Uterus (tissue), 4 donors: ENCODE data around the gene CHST4. TPM values are rescaled to one million over a fixed set of nuclear protein-coding genes. Genes with fewer than 3 reads are reported as not detected.
"Not testable (repeated sequence)": the region's sequence is repeated elsewhere in the genome, so short reads cannot be mapped to it uniquely, and the experiment has no call there.

Source experiments
- DNase-seq, 2 donors: peaks; one replicate each; pipeline ENCODE4 v3.0.0-alpha.2; 2019 to 2020
- H3K27ac ChIP-seq, 2 donors: fragments of 200-600 bp; sonication (generic); 1 replicate in 1 of 2; 2 replicates in 1 of 2; pipeline ENCODE4 v1.5.1; 2016 to 2018
- H3K27me3 ChIP-seq, 2 donors: fragments of 200-600 bp; sonication (generic); one replicate each; pipeline ENCODE4 v1.5.1; 2018 to 2019; ENCODE audit warnings: control low read depth in 1 of 2
- H3K36me3 ChIP-seq, 2 donors: fragments of 200-600 bp; sonication (generic); one replicate each; pipeline ENCODE4 v1.5.1; 2019; ENCODE audit warnings: control low read depth in 1 of 2
- H3K4me1 ChIP-seq, 2 donors: fragments of 200-600 bp; sonication (generic); one replicate each; pipeline ENCODE4 v1.5.1; 2018 to 2019; ENCODE audit warnings: control low read depth in 1 of 2
- H3K4me3 ChIP-seq, 2 donors: fragments of 200-600 bp; sonication (generic); 1 replicate in 1 of 2; 2 replicates in 1 of 2; pipeline ENCODE4 v1.5.1; 2018 to 2019; ENCODE audit warnings: mild to moderate bottlenecking in 1 of 2
- H3K9me3 ChIP-seq, 2 donors: fragments of 200-600 bp; sonication (generic); one replicate each; pipeline ENCODE4 v1.5.1; 2019; ENCODE audit warnings: control low read depth in 1 of 2
- CTCF ChIP-seq, 4 experiments: fragments of 200-600 bp in 2 of 4; fragments of 450-650 bp in 2 of 4; sonication (generic) in 2 of 4; IDR thresholded peaks; one replicate each; pipeline ENCODE4 v1.5.1; 2016 to 2019; ENCODE audit warnings: antibody characterized with exemption in 4 of 4, mild to moderate bottlenecking in 2 of 4, moderate library complexity in 1 of 4
- POLR2A ChIP-seq, 2 donors: fragments of 450-650 bp; IDR thresholded peaks; one replicate each; pipeline ENCODE4 v1.6.1; 2016; ENCODE audit warnings: antibody characterized with exemption in 2 of 2, mild to moderate bottlenecking in 1 of 2, moderate library complexity in 1 of 2
- intact Hi-C: fragments of 100-400 bp; cut with DNase I; formaldehyde crosslinking; loops from one replicate; pipeline ENCODE4 v1.15.1; 2023; ENCODE audit warnings: low total_unique reads
- total RNA-seq, 4 donors: library from RNA; depleted of rRNA in 3 of 4; stranded (reverse); fragments of >200 nt in 3 of 4; gene quantifications; one replicate each; pipeline versions ENCODE4 v1.1.0 to v1.2.4, GENCODE V29; 2014 to 2023
- donor health status: DM: yes; HTN: yes; CAD: no.

CHST4 gene
- total RNA-seq, 4 donors from 2014 or later: 6.4 TPM; not detected in 3

GRCh38 chr16:71570144-71570543 lies 43.9 kb downstream of the CHST4 start:
- intact Hi-C loops: no loop called here
- DNase-seq: no peak
- Histone ChIP-seq H3K36me3 (no peaks in the 10 kb centered on the region), H3K4me3 (no peak overlapping the region), H3K27ac (no peak overlapping the region), H3K4me1 (no peaks in the 10 kb centered on the region), H3K9me3 (no peaks in the 10 kb centered on the region), H3K27me3 (no peaks in the 10 kb centered on the region)
- no peak for TF ChIP-seq CTCF (IDR thresholded peaks at IDR 0.05)
- no peak for TF ChIP-seq POLR2A (IDR thresholded peaks at IDR 0.05)

GRCh38 chr16:71572497-71573116 lies 46.4 kb downstream of the CHST4 start:
- Histone ChIP-seq H3K9me3 (no peaks in the 10 kb centered on the region), H3K27me3 (no peaks in the 10 kb centered on the region), H3K4me3 (no peak overlapping the region), H3K4me1 (no peaks in the 10 kb centered on the region), H3K36me3 (no peaks in the 10 kb centered on the region), H3K27ac (no peak overlapping the region)
- intact Hi-C loops: no loop called here
- no peak for TF ChIP-seq POLR2A (IDR thresholded peaks at IDR 0.05)
- TF ChIP-seq CTCF (IDR thresholded peaks at IDR 0.05): no peak
- DNase-seq: no peak

- Histone ChIP-seq H3K27me3 (no peaks in the 10 kb centered on the region), H3K27ac (no peak overlapping the region), H3K4me3 (no peak overlapping the region), H3K9me3 (no peaks in the 10 kb centered on the region), H3K36me3 (no peaks in the 10 kb centered on the region), H3K4me1 (no peaks in the 10 kb centered on the region)
- intact Hi-C loops: no loop called here
- no peak for DNase-seq
- TF ChIP-seq POLR2A (IDR thresholded peaks at IDR 0.05): no peak
- no peak for TF ChIP-seq CTCF (IDR thresholded peaks at IDR 0.05)
Measured at GRCh38 chr16:71573387-71574094, 47.3 kb downstream of the CHST4 start.

- no peaks in the 10 kb centered on the region for H3K27me3 ChIP-seq
- no peak overlapping the region for H3K27ac ChIP-seq
- H3K9me3 ChIP-seq: no peaks in the 10 kb centered on the region
- no peak overlapping the region for H3K4me3 ChIP-seq
- no peaks in the 10 kb centered on the region for H3K4me1 ChIP-seq
- intact Hi-C loops: no loop called here
- H3K36me3 ChIP-seq: no peaks in the 10 kb centered on the region
- no peak for TF ChIP-seq CTCF (IDR thresholded peaks at IDR 0.05)
- TF ChIP-seq POLR2A (IDR thresholded peaks at IDR 0.05): no peak
- no peak for DNase-seq
Measured at GRCh38 chr16:71574702-71575101, 48.5 kb downstream of the CHST4 start.

- no peak within 1 kb of the TSS for H3K27ac ChIP-seq
- no peaks in the 10 kb centered on the region for H3K4me1 ChIP-seq
- TF ChIP-seq POLR2A (IDR thresholded peaks at IDR 0.05) (no peak), CTCF (IDR thresholded peaks at IDR 0.05) (no peak)
- H3K4me3 ChIP-seq: no peak within 1 kb of the TSS
- H3K36me3 ChIP-seq: no peaks in the 10 kb centered on the region
- no peaks in the 10 kb centered on the region for H3K9me3 ChIP-seq
- intact Hi-C loops: no loop called here
- DNase-seq: no peak
- no peaks in the 10 kb centered on the region for H3K27me3 ChIP-seq
Measured at GRCh38 chr16:71576971-71577370, 50.7 kb downstream of the CHST4 start, which contains the start of gene TAT. TSS of gene TAT (minus strand) at chr16:71577092. CDS start at chr16:71576415, 677 bp downstream.

- H3K36me3 ChIP-seq, H3K9me3 ChIP-seq, DNase-seq, H3K4me1 ChIP-seq, H3K4me3 ChIP-seq, intact Hi-C loops, H3K27me3 ChIP-seq, H3K27ac ChIP-seq: not testable (repeated sequence)
Measured at GRCh38 chr16:71582553-71582848, 56.3 kb downstream of the CHST4 start.
